H7 (cell line): ENCODE results near the gene SUFU. TPM values are rescaled to one million over a fixed set of nuclear protein-coding genes. Genes with fewer than 3 reads are reported as not detected.

Experiments used
- DNase-seq: peaks from one replicate; pipeline ENCODE4 v3.0.0; 2012
- H3K27me3 ChIP-seq: 2 replicates; pipeline ENCODE4 v1.6.0; 2011; ENCODE audit warnings: mild to moderate bottlenecking, low read length; ENCODE audit not compliant: control insufficient read depth, insufficient read depth
- H3K36me3 ChIP-seq: replicated peaks from 2 replicates; pipeline ENCODE4 v1.5.1; 2011; ENCODE audit warnings: low read length; ENCODE audit not compliant: control insufficient read depth, insufficient read depth
- H3K4me3 ChIP-seq: 2 replicates; pipeline ENCODE4 v1.5.1; 2011; ENCODE audit warnings: low read depth, mild to moderate bottlenecking, control low read depth, low read length, moderate library complexity; ENCODE audit not compliant: insufficient read depth
- total RNA-seq: library from RNA; depleted of rRNA; stranded (reverse); fragments of >200 nt; shearing (Covaris generic); gene quantifications from 2 replicates; pipeline ENCODE4 v1.2.3, GENCODE V29; 2014

SUFU gene
- total RNA-seq, 1 experiment from 2014 or later: 3.5 TPM

GRCh38 chr10:102470579-102471546 lies 32.9 kb upstream of the SUFU start:
- no peak for DNase-seq
- Histone ChIP-seq H3K27me3 (no peaks in the 10 kb centered on the region), H3K36me3 (no peaks in the 10 kb centered on the region), H3K4me3 (no peak overlapping the region)

GRCh38 chr10:102473445-102474331 lies 30.1 kb upstream of the SUFU start:
- Histone ChIP-seq H3K4me3 (no peak overlapping the region), H3K36me3 (no peaks in the 10 kb centered on the region; the same call in 1 of the 2 replicates), H3K27me3 (no peaks in the 10 kb centered on the region)
- DNase-seq: no peak

GRCh38 chr10:102475451-102476040 lies 28.2 kb upstream of the SUFU start:
- H3K36me3 ChIP-seq: peaks cover 2% of the 10 kb centered on the region
- DNase-seq: no peak
- no peak overlapping the region for H3K4me3 ChIP-seq
- H3K27me3 ChIP-seq: no peaks in the 10 kb centered on the region

- no peaks in the 10 kb centered on the region for H3K27me3 ChIP-seq
- no peak for DNase-seq
- H3K36me3 ChIP-seq: peaks cover 8% of the 10 kb centered on the region
- H3K4me3 ChIP-seq: no peak overlapping the region
These were observed 27.2 kb upstream of the SUFU start for GRCh38 chr10:102476466-102477141.

GRCh38 chr10:102479651-102480050 lies 24.1 kb upstream of the SUFU start:
- Histone ChIP-seq H3K4me3 (no peak overlapping the region), H3K27me3 (no peaks in the 10 kb centered on the region), H3K36me3 (peaks cover 28% of the 10 kb centered on the region)
- DNase-seq: no peak

- Histone ChIP-seq H3K36me3 (peaks cover 34% of the 10 kb centered on the region), H3K27me3 (no peaks in the 10 kb centered on the region), H3K4me3 (no peak overlapping the region)
- DNase-seq: no peak
These were observed 23.4 kb upstream of the SUFU start for GRCh38 chr10:102480396-102480795.

GRCh38 chr10:102484021-102484420 lies 19.8 kb upstream of the SUFU start:
- Histone ChIP-seq H3K4me3 (no peak overlapping the region), H3K27me3 (no peaks in the 10 kb centered on the region), H3K36me3 (peaks cover 57% of the 10 kb centered on the region)
- no peak for DNase-seq

GRCh38 chr10:102485093-102485784 lies 18.5 kb upstream of the SUFU start:
- no peaks in the 10 kb centered on the region for H3K27me3 ChIP-seq
- H3K36me3 ChIP-seq: peaks cover 59% of the 10 kb centered on the region
- no peak overlapping the region for H3K4me3 ChIP-seq
- no peak for DNase-seq

- H3K36me3 ChIP-seq: peaks cover 21% of the 10 kb centered on the region
- no peak for DNase-seq
- H3K27me3 ChIP-seq: no peaks in the 10 kb centered on the region
- no peak overlapping the region for H3K4me3 ChIP-seq
These were observed 12.6 kb upstream of the SUFU start for GRCh38 chr10:102491136-102491535.

- Histone ChIP-seq H3K4me3 (no peak overlapping the region), H3K27me3 (no peaks in the 10 kb centered on the region), H3K36me3 (peaks cover 13% of the 10 kb centered on the region)
- no peak for DNase-seq
These were observed 11.3 kb upstream of the SUFU start for GRCh38 chr10:102492344-102492939.

GRCh38 chr10:102492983-102493382 lies 10.8 kb upstream of the SUFU start:
- H3K27me3 ChIP-seq: no peaks in the 10 kb centered on the region
- DNase-seq: no peak
- peaks cover 11% of the 10 kb centered on the region for H3K36me3 ChIP-seq
- H3K4me3 ChIP-seq: no peak overlapping the region

- Histone ChIP-seq H3K4me3 (no peak overlapping the region), H3K36me3 (peaks cover 5% of the 10 kb centered on the region), H3K27me3 (no peaks in the 10 kb centered on the region)
- DNase-seq: no peak
These were observed 10.0 kb upstream of the SUFU start for GRCh38 chr10:102493771-102494170.

- H3K4me3 ChIP-seq: no peak overlapping the region
- no peaks in the 10 kb centered on the region for H3K27me3 ChIP-seq
- no peak for DNase-seq
- no peaks in the 10 kb centered on the region; the same call in 1 of the 2 replicates for H3K36me3 ChIP-seq
These were observed 6.2 kb upstream of the SUFU start for GRCh38 chr10:102497545-102497944.
